ENCODE measurements around the gene PDZRN4.

GRCh38 chr12:41521872-41522379, 333.8 kb downstream of the PDZRN4 start:
- TF ChIP-seq CTCF (IDR thresholded peaks at IDR 0.05) (no peak), POLR2A (IDR thresholded peaks at IDR 0.05) (no peak), POLR2AphosphoS5 (IDR thresholded peaks at IDR 0.05) (no peak)
